NOMO-1 treated with dmso at 0.1 percent for 144 hours (cell line): ENCODE data around the gene TFPT.

ENCODE experiments used
- DNase-seq: peaks from one replicate; lab custom pipeline; 2025; ENCODE audit not compliant: unreplicated experiment; lab: John Stamatoyannopoulos, UW

The TFPT gene

GRCh38 chr19:54115109-54116063 lies at the start of gene TFPT, which contains the start of gene PRPF31:
TSS of gene TFPT (minus strand) at chr19:54115657. CDS start at chr19:54115269, 388 bp downstream.
TSS of gene PRPF31 (plus strand) at chr19:54115754. CDS start at chr19:54118279, 2,525 bp downstream.
- peak; percentile 95 for DNase-seq

- no peak for DNase-seq
These were observed 49.8 kb upstream of the TFPT start for GRCh38 chr19:54165222-54165621.

- no peak for DNase-seq
These were observed 49.1 kb upstream of the TFPT start for GRCh38 chr19:54164369-54165068.

- DNase-seq: no peak
These were observed 47.4 kb upstream of the TFPT start for GRCh38 chr19:54162884-54163283.

GRCh38 chr19:54162241-54162805 lies 46.9 kb upstream of the TFPT start:
- peak; percentile 94 for DNase-seq

- no peak for DNase-seq
These were observed 45.4 kb upstream of the TFPT start for GRCh38 chr19:54160854-54161253.

- no peak for DNase-seq
These were observed 44.8 kb upstream of the TFPT start for GRCh38 chr19:54160182-54160811.

GRCh38 chr19:54159352-54160181 lies 44.1 kb upstream of the TFPT start, which contains the start of gene LENG1:
TSS of gene LENG1 (minus strand) at chr19:54159721. CDS start at chr19:54159695, 26 bp downstream.
- DNase-seq: peak; percentile 99

GRCh38 chr19:54158812-54159351 lies 43.4 kb upstream of the TFPT start:
- peak; percentile 24 for DNase-seq

- no peak for DNase-seq
These were observed 41.5 kb upstream of the TFPT start for GRCh38 chr19:54156953-54157352.

- no peak for DNase-seq
These were observed 41.0 kb upstream of the TFPT start for GRCh38 chr19:54156490-54156889.

- no peak for DNase-seq
These were observed 40.2 kb upstream of the TFPT start for GRCh38 chr19:54155694-54156093.

- no peak for DNase-seq
These were observed 39.3 kb upstream of the TFPT start for GRCh38 chr19:54154603-54155345.

GRCh38 chr19:54153731-54154326 lies 38.4 kb upstream of the TFPT start:
- no peak for DNase-seq

- no peak for DNase-seq
These were observed 37.5 kb upstream of the TFPT start for GRCh38 chr19:54152878-54153524.

- no peak for DNase-seq
These were observed 36.8 kb upstream of the TFPT start for GRCh38 chr19:54152267-54152666.

GRCh38 chr19:54151362-54152035 lies 36.0 kb upstream of the TFPT start:
- no peak for DNase-seq
